OCI-LY7 (cell line): Measurements from ENCODE around the gene PARP14.

ENCODE experiments used
- CTCF ChIP-seq: fragments of 200-600 bp; sonication (generic); conservative IDR thresholded peaks from 2 replicates; pipeline ENCODE4 v1.5.1; 2014; ENCODE audit warnings: mild to moderate bottlenecking, antibody characterized with exemption, low read length, moderate library complexity, mixed read lengths
- EZH2phosphoT487 ChIP-seq: fragments of 200-600 bp; sonication (generic); IDR thresholded peaks from 2 replicates; pipeline ENCODE4 v1.6.1; 2018; ENCODE audit warnings: low read depth, borderline replicate concordance, mild to moderate bottlenecking, mixed run types, antibody characterized with exemption, low read length, moderate library complexity, mixed read lengths

- TF ChIP-seq CTCF = no peak
- TF ChIP-seq EZH2phosphoT487 = no peak
These were observed 58.5 kb downstream of the PARP14 start for GRCh38 chr3:122739172-122739571.
